MCF 10A (cell line): ENCODE data around the gene TTC16. TPM values are rescaled to one million over a fixed set of nuclear protein-coding genes. Genes with fewer than 3 reads are reported as not detected.

Source experiments
- BruUV-seq: library from RNA; stranded (reverse); fragments of 400-500 nt; replicated peaks from 2 replicates; lab custom pipeline; 2021; lab: Mats Ljungman, UMichigan
- CTCF ChIA-PET: fragments of 300-600 bp; sonication (Branson Sonifier 250); formaldehyde crosslinking; extraction: SDS; loops from one replicate; lab custom pipeline; 2021; ENCODE audit warnings: antibody characterized with exemption, inconsistent platforms; lab: Yijun Ruan, JAX
- POLR2A ChIA-PET: fragments of 300-600, 350-650 bp; sonication (Branson Sonifier 250); formaldehyde crosslinking; extraction: SDS; loops from one replicate; lab custom pipeline; 2020; ENCODE audit warnings: antibody characterized with exemption, inconsistent platforms; lab: Yijun Ruan, JAX
- DNase-seq: peaks from one replicate; pipeline ENCODE4 v3.0.0-alpha.2; 2018; ENCODE audit not compliant: unreplicated experiment
- H3K27ac Mint-ChIP-seq: one replicate; pipeline ENCODE4 v1.8.0; 2022; ENCODE audit warnings: mild to moderate bottlenecking, low read depth, mixed read lengths; ENCODE audit not compliant: unreplicated experiment
- H3K27me3 Mint-ChIP-seq: one replicate; pipeline ENCODE4 v1.8.0; 2022; ENCODE audit warnings: mixed read lengths; ENCODE audit not compliant: insufficient read depth, unreplicated experiment
- H3K36me3 Mint-ChIP-seq: one replicate; pipeline ENCODE4 v1.8.0; 2022; ENCODE audit warnings: mild to moderate bottlenecking, moderate library complexity, mixed read lengths; ENCODE audit not compliant: insufficient read depth, unreplicated experiment
- H3K4me1 Mint-ChIP-seq: one replicate; pipeline ENCODE4 v1.8.0; 2022; ENCODE audit warnings: mixed read lengths; ENCODE audit not compliant: insufficient read depth, unreplicated experiment
- H3K4me3 Mint-ChIP-seq: one replicate; pipeline ENCODE4 v1.8.0; 2022; ENCODE audit warnings: mild to moderate bottlenecking, moderate library complexity, mixed read lengths; ENCODE audit not compliant: unreplicated experiment
- H3K9me3 Mint-ChIP-seq: one replicate; pipeline ENCODE4 v1.8.0; 2022; ENCODE audit warnings: mixed read lengths; ENCODE audit not compliant: unreplicated experiment
- intact Hi-C: fragments of 100-400 bp; cut with micrococcal nuclease; formaldehyde crosslinking; loops from 2 replicates; pipeline ENCODE4 v1.14.1; 2022
- total RNA-seq: library from RNA; stranded (reverse); gene quantifications from 2 replicates; pipeline ENCODE4 v1.2.3, GENCODE V29; 2022
- TF ChIP-seq, protein P1 (sequence below): fragments of 200-600 bp; IDR thresholded peaks from one replicate; pipeline ENCODE4 v1.8.0; 2022; ENCODE audit warnings: antibody characterized with exemption, mild to moderate bottlenecking; ENCODE audit not compliant: unreplicated experiment

The TTC16 gene
- total RNA-seq, 1 experiment from 2014 or later = 0.19 TPM

DNA sequence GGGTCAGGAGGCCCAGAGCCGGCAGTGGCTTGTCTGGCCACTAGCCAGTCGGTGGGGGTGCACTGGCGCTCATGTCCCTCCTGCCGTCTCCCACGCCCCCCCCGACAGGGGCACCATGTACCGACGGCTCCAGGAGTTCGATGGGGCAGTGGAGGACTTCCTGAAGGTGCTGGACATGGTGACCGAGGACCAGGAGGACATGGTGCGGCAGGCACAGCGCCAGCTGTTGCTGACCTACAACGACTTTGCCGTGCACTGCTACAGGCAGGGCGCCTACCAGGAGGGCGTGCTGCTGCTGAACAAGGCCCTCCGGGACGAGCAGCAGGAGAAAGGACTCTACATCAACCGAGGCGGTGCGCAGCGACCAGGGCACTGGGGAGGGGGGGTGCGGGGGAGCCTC lies 8.1 kb downstream of the TTC16 start:
- intact Hi-C loops = loop anchor here (5.0 kb wide), 1 partner anchor 112 kb away; the partner anchor contains the start of gene STXBP1

DNA sequence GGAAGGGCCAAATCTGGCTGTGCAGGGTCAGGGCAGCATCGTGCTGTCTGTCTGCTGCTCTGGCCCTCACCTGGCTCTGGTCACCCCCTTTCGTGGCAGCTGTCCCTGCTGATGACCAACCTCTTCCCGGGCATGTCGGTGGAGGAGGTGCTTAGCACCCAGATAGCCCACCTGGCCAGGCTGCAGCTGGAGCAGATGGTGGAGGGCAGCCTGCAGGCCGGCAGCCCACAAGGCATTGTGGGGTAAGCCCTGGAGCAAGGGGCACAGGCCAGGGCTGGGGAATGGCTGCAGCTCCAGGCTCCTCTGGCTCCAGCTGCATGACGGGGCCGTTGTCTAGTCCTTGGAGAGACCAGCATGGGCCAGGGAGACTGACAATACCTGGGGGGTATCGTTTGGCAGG lies 11.0 kb downstream of the TTC16 start:
- ChIA-PET POLR2A (no interaction called here), CTCF (interaction anchor here (0.7 to 3.3 kb wide), 4 partner anchors 9 to 788 kb away, joined by 3 to 12 read pairs (median 4); partner anchors contain the start of gene TOR2A)
- intact Hi-C loops = no loop called here

More for the DNA sequence above, 8.1 kb downstream of the TTC16 start:
- ChIA-PET CTCF (interaction anchor here (0.6 to 3.3 kb wide), 3 partner anchors 11 to 135 kb away, joined by 6 to 12 read pairs (median 7); partner anchors contain the start of gene TOR2A), POLR2A (interaction anchor here (0.6 kb wide), 1 partner anchor 231 kb away, joined by 4 read pairs; no protein-coding TSS in a partner anchor)
- H3K36me3 Mint-ChIP-seq = no peaks in the 10 kb centered on the region
- no peak for DNase-seq
- H3K4me3 Mint-ChIP-seq = no peak overlapping the region
- peaks cover 27% of the 10 kb centered on the region for H3K4me1 Mint-ChIP-seq
- no peaks in the 10 kb centered on the region for H3K27me3 Mint-ChIP-seq
- no TSS peak for BruUV-seq
- no peaks in the 10 kb centered on the region for H3K9me3 Mint-ChIP-seq
- no peak overlapping the region for H3K27ac Mint-ChIP-seq
- TF ChIP-seq, protein P1, sequence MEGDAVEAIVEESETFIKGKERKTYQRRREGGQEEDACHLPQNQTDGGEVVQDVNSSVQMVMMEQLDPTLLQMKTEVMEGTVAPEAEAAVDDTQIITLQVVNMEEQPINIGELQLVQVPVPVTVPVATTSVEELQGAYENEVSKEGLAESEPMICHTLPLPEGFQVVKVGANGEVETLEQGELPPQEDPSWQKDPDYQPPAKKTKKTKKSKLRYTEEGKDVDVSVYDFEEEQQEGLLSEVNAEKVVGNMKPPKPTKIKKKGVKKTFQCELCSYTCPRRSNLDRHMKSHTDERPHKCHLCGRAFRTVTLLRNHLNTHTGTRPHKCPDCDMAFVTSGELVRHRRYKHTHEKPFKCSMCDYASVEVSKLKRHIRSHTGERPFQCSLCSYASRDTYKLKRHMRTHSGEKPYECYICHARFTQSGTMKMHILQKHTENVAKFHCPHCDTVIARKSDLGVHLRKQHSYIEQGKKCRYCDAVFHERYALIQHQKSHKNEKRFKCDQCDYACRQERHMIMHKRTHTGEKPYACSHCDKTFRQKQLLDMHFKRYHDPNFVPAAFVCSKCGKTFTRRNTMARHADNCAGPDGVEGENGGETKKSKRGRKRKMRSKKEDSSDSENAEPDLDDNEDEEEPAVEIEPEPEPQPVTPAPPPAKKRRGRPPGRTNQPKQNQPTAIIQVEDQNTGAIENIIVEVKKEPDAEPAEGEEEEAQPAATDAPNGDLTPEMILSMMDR = no peak

DNA sequence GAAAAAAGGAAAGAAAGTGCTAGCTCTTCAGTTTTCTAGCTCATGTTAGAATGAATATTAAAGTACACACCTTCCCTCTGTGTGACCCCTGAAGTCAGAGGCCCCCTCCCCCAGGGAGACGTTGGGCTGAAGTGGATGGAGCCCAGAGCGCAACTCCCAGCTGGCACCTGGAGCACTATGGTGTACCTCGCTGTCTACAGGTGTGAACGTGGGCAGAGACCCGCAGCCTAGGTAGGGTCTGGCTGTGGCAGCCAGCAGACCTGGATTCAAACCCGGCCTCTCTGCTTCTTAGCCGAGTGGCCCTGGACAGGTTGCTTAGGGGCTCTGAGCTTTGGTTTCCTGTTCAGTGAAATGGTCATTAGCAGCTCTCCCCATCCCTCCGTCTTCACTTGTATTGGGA lies 12.9 kb downstream of the TTC16 start:
- no peak for DNase-seq
- BruUV-seq = no TSS peak
- H3K9me3 Mint-ChIP-seq = no peaks in the 10 kb centered on the region
- TF ChIP-seq, protein P1 = no peak
- H3K27me3 Mint-ChIP-seq = no peaks in the 10 kb centered on the region
- ChIA-PET CTCF (interaction anchor here (0.6 to 1.2 kb wide), 5 partner anchors 11 to 145 kb away, joined by 3 to 4 read pairs (median 3); no protein-coding TSS in a partner anchor), POLR2A (interaction anchor here (0.6 kb wide), 1 partner anchor 12 kb away, joined by 3 read pairs; no protein-coding TSS in a partner anchor)
- intact Hi-C loops = no loop called here
- H3K4me3 Mint-ChIP-seq = no peak overlapping the region
- H3K27ac Mint-ChIP-seq = no peak overlapping the region
- peaks cover 6% of the 10 kb centered on the region for H3K36me3 Mint-ChIP-seq
- peaks cover 4% of the 10 kb centered on the region for H3K4me1 Mint-ChIP-seq

More for the DNA sequence above, 11.0 kb downstream of the TTC16 start:
- H3K36me3 Mint-ChIP-seq = peaks cover 6% of the 10 kb centered on the region
- TF ChIP-seq, protein P1 = no peak
- no peak overlapping the region for H3K4me3 Mint-ChIP-seq
- H3K4me1 Mint-ChIP-seq = peaks cover 11% of the 10 kb centered on the region
- no peak overlapping the region for H3K27ac Mint-ChIP-seq
- no TSS peak for BruUV-seq
- H3K9me3 Mint-ChIP-seq = no peaks in the 10 kb centered on the region
- no peaks in the 10 kb centered on the region for H3K27me3 Mint-ChIP-seq
- DNase-seq = no peak

DNA sequence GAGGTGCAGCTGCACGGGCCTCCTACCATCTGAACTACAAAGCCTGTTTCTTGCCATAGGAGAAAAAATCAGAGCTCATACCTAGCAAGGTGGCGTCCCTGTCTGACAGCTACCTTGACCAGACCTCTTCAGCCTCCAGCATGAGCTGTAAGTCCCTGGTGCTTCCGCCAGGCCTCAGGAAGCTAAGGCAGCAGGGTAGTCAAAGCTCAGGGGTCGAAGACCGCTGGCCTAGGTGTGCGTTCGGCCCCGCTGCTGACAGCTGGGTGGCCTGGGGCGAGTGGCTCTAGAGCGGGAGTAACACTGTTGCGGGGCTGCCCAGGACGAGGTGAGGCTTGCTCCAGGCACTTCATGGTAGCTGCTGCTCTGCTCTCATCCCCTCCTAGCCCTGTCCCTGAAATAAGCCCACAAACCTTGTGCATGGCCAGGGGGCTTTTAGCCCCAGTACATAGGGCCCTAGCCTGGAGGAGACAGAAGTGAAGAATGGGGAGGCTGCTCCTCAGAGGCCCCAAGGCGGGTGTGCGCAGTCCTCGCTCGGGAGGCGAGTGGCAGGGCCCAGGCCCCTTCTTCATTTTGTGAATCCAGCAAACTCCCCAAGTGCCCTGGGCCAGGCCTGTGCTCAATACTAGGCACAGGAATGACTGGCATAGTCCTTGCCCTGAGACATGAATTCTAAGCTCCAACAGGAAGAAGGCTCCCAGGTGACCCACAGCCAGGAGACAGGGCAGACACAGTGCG lies 13.8 kb downstream of the TTC16 start:
- POLR2A ChIA-PET = interaction anchor here (0.6 kb wide), 1 partner anchor 275 kb away, joined by 5 read pairs; no protein-coding TSS in a partner anchor
- no TSS peak for BruUV-seq
- Mint-ChIP-seq H3K36me3 (peaks cover 6% of the 10 kb centered on the region), H3K4me1 (no peaks in the 10 kb centered on the region), H3K27me3 (no peaks in the 10 kb centered on the region), H3K4me3 (no peak overlapping the region), H3K9me3 (no peaks in the 10 kb centered on the region), H3K27ac (no peak overlapping the region)
- intact Hi-C loops = loop anchor here (5.0 kb wide), 1 partner anchor 227 kb away; no protein-coding TSS in a partner anchor
- TF ChIP-seq, protein P1 = no peak
- CTCF ChIA-PET = interaction anchor here (0.6 to 1.2 kb wide), 5 partner anchors 38 to 156 kb away, joined by 3 to 4 read pairs (median 3); no protein-coding TSS in a partner anchor
- DNase-seq = no peak
